Suprapubic skin (tissue), 4 donors: ENCODE results near the gene MYO7B. TPM values are rescaled to one million over a fixed set of nuclear protein-coding genes. Genes with fewer than 3 reads are reported as not detected.

ENCODE experiments used
- DNase-seq, 2 donors: peaks; one replicate each; pipeline ENCODE4 v3.0.0-alpha.2; 2019; ENCODE audit warnings: low spot score in 2 of 2
- H3K27ac ChIP-seq: fragments of 200-600 bp; sonication (generic); one replicate; pipeline ENCODE4 v1.5.1; 2019
- H3K27me3 ChIP-seq: fragments of 200-600 bp; sonication (generic); one replicate; pipeline ENCODE4 v1.5.1; 2019
- H3K36me3 ChIP-seq: fragments of 200-600 bp; sonication (generic); one replicate; pipeline ENCODE4 v1.5.1; 2019
- H3K4me1 ChIP-seq: fragments of 200-600 bp; sonication (generic); one replicate; pipeline ENCODE4 v1.5.1; 2019
- H3K4me3 ChIP-seq: fragments of 200-600 bp; sonication (generic); one replicate; pipeline ENCODE4 v1.5.1; 2019; ENCODE audit warnings: mild to moderate bottlenecking
- H3K9me3 ChIP-seq: fragments of 200-600 bp; sonication (generic); one replicate; pipeline ENCODE4 v1.5.1; 2019
- EP300 ChIP-seq: sonication (generic); formaldehyde crosslinking; IDR thresholded peaks from one replicate; pipeline ENCODE4 v1.6.1; 2017; ENCODE audit warnings: antibody characterized with exemption
- POLR2A ChIP-seq, 2 donors: fragments of 450-650 bp; IDR thresholded peaks; one replicate each; pipeline ENCODE4 v1.6.1; 2017; ENCODE audit warnings: antibody characterized with exemption in 2 of 2, mild to moderate bottlenecking in 2 of 2, moderate library complexity in 2 of 2
- POLR2AphosphoS5 ChIP-seq, 3 donors: sonication (generic); formaldehyde crosslinking; IDR thresholded peaks; one replicate each; pipeline ENCODE4 v1.6.1; 2017; ENCODE audit warnings: antibody characterized with exemption in 3 of 3
- WGBS: methylation state at CpG from one replicate; pipeline ENCODE4 v1.1.5; 2018; 5-methylcytosine and 5-hydroxymethylcytosine counted together
- total RNA-seq, 4 donors: library from RNA; depleted of rRNA; stranded (reverse); fragments of >200 nt; gene quantifications; one replicate each; pipeline ENCODE4 v1.1.0, GENCODE V29; 2016
- TF ChIP-seq, protein P1 (sequence below), 2 donors: fragments of 200-600 bp in 1 of 2; fragments of 450-650 bp in 1 of 2; sonication (generic) in 1 of 2; IDR thresholded peaks; one replicate each; pipeline ENCODE4 v1.5.1; 2016 to 2019; ENCODE audit warnings: antibody characterized with exemption in 2 of 2, mild to moderate bottlenecking in 1 of 2, moderate library complexity in 1 of 2

The MYO7B gene
- total RNA-seq, 4 donors from 2014 or later = 0.72 to 4.7 (median 3.6) TPM

GRCh38 chr2:127665267-127665893 is 129.9 kb downstream of the MYO7B start:
- DNase-seq = peak in 1 of 2 donors; percentile 35

GRCh38 chr2:127669056-127669455 is 133.6 kb downstream of the MYO7B start:
- WGBS = 64% methylated on average over 7 of the region's 7 CpGs

More at GRCh38 chr2:127665267-127665893, 129.9 kb downstream of the MYO7B start:
- TF ChIP-seq EP300 (no peak), POLR2A (IDR thresholded peaks at IDR 0.05) (no peak), POLR2AphosphoS5 (IDR thresholded peaks at IDR 0.05) (no peak)
- TF ChIP-seq, protein P1, sequence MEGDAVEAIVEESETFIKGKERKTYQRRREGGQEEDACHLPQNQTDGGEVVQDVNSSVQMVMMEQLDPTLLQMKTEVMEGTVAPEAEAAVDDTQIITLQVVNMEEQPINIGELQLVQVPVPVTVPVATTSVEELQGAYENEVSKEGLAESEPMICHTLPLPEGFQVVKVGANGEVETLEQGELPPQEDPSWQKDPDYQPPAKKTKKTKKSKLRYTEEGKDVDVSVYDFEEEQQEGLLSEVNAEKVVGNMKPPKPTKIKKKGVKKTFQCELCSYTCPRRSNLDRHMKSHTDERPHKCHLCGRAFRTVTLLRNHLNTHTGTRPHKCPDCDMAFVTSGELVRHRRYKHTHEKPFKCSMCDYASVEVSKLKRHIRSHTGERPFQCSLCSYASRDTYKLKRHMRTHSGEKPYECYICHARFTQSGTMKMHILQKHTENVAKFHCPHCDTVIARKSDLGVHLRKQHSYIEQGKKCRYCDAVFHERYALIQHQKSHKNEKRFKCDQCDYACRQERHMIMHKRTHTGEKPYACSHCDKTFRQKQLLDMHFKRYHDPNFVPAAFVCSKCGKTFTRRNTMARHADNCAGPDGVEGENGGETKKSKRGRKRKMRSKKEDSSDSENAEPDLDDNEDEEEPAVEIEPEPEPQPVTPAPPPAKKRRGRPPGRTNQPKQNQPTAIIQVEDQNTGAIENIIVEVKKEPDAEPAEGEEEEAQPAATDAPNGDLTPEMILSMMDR (IDR thresholded peaks at IDR 0.05) = no peak
- H3K9me3 ChIP-seq = no peaks in the 10 kb centered on the region
- H3K4me3 ChIP-seq = peak overlapping the region; percentile 39
- no peak overlapping the region for H3K27ac ChIP-seq
- peaks cover 46% of the 10 kb centered on the region for H3K4me1 ChIP-seq
- H3K36me3 ChIP-seq = no peaks in the 10 kb centered on the region
- WGBS = 78% methylated on average over 8 of the region's 8 CpGs
- H3K27me3 ChIP-seq = peaks cover 6% of the 10 kb centered on the region

GRCh38 chr2:127670055-127670956 is 134.8 kb downstream of the MYO7B start:
- no peak overlapping the region for H3K4me3 ChIP-seq
- no peaks in the 10 kb centered on the region for H3K36me3 ChIP-seq
- TF ChIP-seq EP300 = no peak
- TF ChIP-seq POLR2AphosphoS5 (IDR thresholded peaks at IDR 0.05) = no peak
- TF ChIP-seq, protein P1 (IDR thresholded peaks at IDR 0.05) = no peak
- TF ChIP-seq POLR2A (IDR thresholded peaks at IDR 0.05) = no peak
- DNase-seq = peak in 1 of 2 donors; percentile 28
- H3K27ac ChIP-seq = no peak overlapping the region
- 83% methylated on average over 10 of the region's 10 CpGs for WGBS
- peaks cover 7% of the 10 kb centered on the region for H3K27me3 ChIP-seq
- no peaks in the 10 kb centered on the region for H3K9me3 ChIP-seq
- peaks cover 32% of the 10 kb centered on the region for H3K4me1 ChIP-seq

More at GRCh38 chr2:127669056-127669455, 133.6 kb downstream of the MYO7B start:
- H3K4me3 ChIP-seq = no peak overlapping the region
- peaks cover 33% of the 10 kb centered on the region for H3K4me1 ChIP-seq
- no peak for DNase-seq
- H3K27me3 ChIP-seq = peaks cover 6% of the 10 kb centered on the region
- H3K27ac ChIP-seq = no peak overlapping the region
- TF ChIP-seq POLR2AphosphoS5 (IDR thresholded peaks at IDR 0.05) = no peak
- TF ChIP-seq POLR2A (IDR thresholded peaks at IDR 0.05) = no peak
- TF ChIP-seq EP300 = no peak
- TF ChIP-seq, protein P1 (IDR thresholded peaks at IDR 0.05) = no peak
- H3K9me3 ChIP-seq = no peaks in the 10 kb centered on the region
- no peaks in the 10 kb centered on the region for H3K36me3 ChIP-seq

GRCh38 chr2:127670957-127671290 is 135.4 kb downstream of the MYO7B start:
- 95% methylated on average over 4 of the region's 5 CpGs for WGBS
- peaks cover 12% of the 10 kb centered on the region for H3K27me3 ChIP-seq
- DNase-seq = peak in 1 of 2 donors; percentile 34
- TF ChIP-seq, protein P1 (IDR thresholded peaks at IDR 0.05) = no peak
- TF ChIP-seq POLR2A (IDR thresholded peaks at IDR 0.05) = no peak
- TF ChIP-seq EP300 = no peak
- TF ChIP-seq POLR2AphosphoS5 (IDR thresholded peaks at IDR 0.05) = no peak
- peaks cover 34% of the 10 kb centered on the region for H3K4me1 ChIP-seq
- no peak overlapping the region for H3K4me3 ChIP-seq
- no peaks in the 10 kb centered on the region for H3K36me3 ChIP-seq
- H3K27ac ChIP-seq = no peak overlapping the region
- H3K9me3 ChIP-seq = no peaks in the 10 kb centered on the region
